ENCODE measurements around the gene SEMA4G.

Gene SEMA4G

DNA sequence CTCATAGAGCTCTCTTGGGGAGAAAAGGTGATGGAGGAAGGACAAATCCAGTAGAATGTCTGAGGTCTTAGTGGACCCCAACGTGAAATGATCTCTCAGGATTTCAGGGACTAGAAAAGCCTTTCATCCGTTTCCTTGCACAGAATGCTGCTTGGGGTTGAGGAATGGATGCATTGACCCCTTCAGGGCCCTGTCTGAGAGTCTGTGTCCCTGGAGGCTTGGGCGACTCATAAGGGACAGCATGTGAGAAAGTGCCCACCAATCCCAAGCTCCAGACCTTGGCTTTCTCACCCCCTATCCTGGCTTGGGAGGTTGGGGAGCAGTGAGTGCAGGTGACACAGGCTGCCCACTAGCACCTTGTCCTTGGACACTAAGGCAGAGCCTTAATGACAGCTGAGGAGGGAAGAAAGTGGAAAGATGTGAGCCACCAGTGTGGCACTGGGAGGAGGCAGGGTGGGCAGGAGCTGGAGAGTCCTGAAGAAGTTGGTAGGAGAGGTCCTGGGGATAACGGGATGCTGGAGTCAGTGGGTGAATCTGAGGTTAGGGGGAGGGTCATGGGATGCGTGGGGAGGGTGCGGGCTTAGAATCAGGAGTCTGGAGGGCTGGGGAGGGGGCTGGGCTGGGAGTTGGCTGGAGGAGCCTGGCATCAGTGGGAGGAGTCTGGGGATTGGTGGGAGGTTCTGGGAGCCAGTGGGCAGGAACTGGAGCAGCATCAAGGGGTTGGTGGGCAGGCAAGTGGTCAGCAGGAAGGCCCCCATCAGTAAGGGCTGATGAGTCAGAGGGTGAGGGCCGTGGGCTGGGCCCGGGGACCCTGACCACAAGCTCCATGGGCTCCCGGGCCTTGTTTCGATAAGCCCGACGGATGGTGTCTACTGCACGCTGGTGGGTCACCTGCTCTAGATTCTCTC, 38.9 kb downstream of the SEMA4G start:
- DNase-seq = no peak

DNA sequence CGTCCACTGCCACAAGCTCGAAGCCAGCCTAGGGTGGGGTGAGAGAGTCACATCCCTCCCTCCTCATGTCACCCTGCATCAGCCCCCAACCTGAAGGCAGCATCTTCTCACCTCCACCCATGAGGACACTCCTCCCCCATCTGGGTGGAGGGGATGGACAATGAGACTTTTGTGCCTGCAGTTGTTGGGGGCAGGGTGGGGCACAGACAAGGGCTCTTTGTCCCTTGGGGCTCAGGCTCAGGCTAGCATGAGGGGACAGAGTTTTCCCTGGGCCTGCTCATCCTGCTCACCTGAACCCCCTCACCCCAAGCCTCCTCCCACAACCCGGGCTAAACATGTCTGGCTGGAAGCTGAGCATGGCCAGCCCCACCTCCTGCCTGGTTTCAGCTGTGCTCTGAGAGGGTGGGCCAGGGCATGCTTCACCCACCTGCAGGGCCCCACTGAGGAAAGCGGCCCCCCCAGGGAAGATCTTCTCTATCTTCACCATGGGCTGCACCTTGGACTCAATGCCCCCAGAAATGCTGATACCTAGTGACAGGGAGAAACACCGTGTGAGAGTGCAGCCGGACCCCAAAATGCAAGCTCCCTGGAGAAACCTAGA, 39.6 kb downstream of the SEMA4G start:
- no peak for DNase-seq

DNA sequence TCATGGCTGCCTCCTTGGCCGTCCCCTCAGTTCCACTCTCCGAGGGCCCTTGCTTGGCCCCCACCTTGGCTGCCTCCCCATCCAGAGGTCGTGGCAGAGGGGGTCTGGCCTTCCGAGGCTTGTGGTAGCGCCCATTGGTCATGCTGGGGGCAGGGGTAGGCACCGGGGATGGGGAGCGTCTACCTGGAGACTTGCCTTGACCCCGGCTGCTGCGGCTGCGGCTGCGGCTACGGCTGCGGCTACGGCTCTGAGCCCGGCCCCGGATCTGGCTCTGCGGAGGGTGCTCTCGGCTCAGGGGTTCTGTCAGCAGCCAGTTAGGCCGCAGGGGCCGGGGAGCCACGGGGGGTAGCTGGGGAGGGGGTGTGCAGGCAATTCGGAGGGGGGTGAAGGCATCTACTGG, 41.0 kb downstream of the SEMA4G start:
- no peak for DNase-seq

DNA sequence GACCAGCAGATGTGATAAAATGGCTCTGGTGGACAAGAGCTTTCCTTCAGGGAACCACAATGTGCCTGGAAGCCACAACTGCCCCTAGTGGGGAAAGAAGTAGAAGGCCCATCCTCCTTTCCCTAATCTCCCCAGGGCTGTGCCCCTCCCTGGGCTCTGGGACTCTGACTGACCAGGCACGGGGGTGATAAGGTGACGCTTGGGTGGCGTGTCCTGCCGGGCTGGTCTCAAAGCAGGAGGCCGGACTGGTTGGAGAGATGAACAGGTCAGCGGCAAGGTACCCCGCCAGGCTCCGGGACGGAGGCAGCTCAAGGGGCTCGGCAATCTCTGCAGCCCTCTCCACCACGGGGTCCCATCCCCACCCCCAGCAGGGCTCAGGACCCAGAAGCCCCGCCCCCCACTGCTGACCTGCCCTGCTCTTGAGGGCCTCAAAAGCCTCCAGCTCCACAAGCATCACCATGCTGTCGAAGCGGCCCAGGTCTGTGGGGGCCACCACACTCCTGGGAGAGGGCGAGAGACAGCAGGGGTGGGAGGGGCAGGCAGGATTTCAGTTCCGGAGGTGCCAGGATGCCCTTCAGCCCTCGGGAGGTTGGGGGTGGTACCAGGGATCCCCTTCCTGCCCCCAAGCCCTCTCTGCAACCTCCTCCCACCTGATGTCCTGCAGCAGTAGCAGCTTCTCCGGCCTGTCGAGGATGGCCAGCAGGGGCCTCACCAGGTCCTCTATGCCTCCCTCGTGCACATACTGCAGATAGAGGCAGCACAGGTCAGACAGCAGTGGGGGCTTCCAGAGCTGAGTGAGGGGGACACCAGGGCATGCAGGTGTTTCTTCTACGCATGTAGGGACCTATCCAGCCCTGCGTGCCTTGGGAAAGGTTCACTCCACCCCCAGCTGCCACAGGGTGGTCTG, 42.5 kb downstream of the SEMA4G start:
- DNase-seq = no peak

DNA sequence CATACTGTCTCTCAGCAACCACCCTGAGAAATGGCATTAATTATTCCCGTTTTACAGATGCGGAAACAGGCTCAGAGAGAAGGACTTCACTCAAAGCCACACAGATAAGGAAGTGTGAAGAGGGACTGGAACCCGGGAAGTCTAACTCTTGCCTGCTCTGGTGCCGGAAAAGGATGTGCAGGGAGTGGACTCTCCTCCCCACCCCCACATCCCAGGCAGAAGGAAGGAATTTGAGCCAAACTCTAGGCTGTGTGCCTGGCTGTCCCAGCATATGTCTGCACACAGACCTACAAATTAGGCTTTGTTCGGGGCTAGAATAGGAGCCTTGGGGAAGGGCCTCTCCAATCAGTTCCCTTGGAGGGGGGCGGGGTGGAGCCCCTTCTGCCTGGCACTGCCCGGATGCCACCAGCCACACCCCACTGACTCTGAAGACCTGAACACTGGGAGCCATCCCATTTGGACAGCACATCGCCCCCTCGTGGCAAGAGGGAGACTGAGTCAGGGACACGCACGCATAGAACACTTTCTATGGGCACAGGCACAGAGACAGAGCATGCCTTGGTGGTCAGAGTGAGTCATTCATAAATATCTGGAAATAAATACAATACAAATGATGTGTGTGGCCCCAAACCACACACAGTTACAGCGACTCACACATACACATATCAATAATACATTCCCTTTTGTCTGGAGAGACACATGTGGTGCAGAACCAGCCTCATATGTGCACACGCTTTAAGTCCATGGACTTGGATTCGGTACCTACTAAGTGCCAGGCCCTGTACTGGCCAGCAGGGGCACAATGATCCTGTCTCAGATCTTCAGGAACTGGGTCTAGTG, 43.4 kb downstream of the SEMA4G start:
- peak; percentile 31 for DNase-seq

DNA sequence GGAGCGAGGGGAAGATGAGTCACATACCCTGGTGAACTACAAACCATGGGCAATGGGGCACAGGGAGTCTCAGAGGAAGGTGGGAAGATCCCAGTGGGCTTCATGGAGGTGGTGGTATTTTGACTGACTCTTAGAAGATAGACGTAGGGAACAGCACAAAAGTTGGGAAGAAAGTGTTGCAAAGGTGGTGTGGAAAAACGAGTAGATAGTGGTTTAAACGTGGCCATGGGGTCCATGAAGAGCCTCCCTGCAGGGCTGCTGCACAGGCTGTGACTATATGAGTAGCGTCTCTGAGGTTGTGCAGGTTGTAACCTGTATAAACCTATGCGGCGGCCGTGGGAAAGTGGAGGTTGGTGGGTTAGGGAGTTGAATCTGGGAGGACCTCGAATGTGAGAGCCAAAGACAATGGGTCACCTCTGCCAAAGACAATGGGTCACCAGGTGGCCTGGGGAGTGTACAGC, 44.1 kb downstream of the SEMA4G start:
- DNase-seq = no peak

DNA sequence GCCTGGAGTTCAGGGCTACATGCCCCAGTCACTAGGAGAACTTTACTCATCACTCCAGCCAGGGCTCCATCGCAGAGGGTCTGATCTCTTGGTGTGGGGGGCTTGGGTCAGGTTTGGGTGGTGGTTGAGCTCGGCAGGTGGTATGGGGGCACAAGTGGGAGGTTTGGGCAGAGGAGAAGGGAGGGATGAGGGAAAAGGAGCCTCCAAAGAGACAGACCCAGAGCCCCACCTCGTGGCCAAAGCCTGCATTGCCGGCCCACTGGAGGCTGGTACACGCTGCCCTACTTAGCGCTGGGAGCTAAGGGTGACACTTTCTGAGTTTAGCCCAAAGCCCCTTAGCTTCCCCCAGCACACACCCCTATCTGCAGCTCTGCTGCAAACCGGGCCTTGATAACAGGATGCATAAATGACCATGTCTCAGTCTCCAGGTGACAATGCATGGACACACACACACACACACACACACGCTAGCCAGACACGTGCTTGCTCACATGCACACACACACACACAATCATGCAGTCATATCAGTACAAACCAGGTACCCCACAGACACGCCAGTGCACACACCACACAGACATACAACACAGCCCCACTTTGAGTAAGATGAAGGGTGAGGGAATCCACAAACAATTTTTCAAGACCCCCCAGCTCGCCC, 45.1 kb downstream of the SEMA4G start:
- no peak for DNase-seq

DNA sequence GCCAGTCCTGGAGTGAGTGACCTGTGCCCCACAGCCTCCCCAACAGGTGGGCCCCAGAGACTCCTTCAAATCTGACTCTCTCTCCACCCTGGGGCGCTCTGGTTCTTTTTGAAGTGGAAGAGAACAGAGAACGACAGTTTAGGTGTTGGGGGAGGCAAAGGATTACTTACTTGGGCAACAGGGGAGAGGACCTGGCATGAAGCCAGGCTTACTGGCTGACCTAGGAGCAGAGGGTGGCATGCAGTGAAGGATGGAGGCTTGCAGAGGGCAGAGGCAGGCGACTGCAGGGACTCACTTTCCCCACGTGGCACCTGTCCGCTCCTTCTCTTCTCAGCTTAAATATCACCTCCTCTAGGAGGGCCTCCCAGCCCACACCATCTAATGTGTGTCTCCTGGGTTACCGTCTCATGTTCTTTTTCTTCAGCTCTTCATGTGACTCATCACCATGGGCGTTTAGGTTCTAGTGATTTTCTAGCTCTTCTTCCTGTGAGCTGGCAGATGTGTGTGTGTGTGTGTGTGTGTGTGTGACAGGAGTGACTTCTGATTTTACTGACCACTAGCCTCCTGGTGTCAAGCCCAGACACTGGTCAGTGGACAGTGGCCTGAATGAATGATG, 45.8 kb downstream of the SEMA4G start:
- no peak for DNase-seq

DNA sequence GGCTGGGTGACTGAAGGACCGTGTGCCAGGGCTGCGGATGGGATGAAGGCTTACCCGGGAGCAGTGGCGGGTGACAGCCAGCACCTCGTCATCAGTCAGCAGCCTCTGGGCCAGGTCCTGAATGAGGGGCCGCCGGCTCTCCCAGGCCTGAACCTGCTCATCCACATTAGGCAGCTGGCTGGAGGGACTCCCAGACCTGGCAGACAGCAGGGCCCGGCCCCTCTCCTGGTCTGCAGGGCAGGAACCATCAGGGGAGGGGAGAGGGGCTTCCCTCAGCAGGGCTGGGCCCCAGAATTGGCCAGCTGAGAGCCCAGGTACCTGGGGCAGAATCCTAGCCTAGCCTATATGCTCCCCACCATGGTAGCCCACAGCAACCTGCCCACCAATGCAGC, 46.3 kb downstream of the SEMA4G start:
- DNase-seq = no peak

DNA sequence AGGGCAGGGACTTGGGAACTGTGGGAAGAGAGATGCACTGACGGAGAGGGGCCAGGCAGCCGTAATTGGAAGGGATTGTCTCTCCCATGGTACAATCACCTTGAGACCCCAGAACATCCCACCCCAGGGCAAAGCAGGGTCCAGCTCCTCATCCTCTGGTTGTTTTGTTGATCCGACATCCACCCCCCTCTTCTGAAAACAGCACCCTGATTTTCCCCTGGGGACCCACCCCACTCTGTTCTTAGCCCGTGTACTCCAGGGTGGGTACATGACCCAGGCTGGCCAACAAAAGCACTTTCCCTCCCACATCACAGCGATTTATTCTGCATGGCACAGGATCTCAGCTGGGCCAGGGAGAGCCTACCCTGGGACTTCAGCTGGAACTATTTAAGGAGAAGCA, 47.5 kb downstream of the SEMA4G start:
- no peak for DNase-seq

DNA sequence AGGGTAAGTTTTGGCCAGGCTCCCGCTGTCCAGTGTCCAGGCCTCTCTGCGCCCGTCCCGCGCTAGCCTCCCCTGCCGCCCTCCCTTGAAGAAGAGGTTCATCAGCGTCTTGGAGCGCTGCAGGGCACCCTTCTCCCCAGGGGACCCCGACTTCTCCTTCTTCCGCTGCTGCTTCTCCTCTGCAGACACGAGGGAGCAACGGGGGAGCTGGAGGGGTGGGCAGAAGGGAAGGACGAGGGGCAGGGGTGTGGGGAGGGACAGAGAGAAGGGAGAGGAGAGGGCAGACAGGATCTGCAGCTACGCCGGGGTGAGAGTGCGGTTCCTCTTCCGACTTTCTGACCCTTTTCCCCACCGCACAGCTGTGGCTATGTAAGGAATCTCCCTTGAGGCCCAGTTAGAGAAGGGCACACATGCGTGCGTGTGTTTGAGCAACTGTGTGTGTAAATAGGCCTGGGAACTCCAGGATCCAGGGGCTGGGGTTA, 48.9 kb downstream of the SEMA4G start:
- no peak for DNase-seq

DNA sequence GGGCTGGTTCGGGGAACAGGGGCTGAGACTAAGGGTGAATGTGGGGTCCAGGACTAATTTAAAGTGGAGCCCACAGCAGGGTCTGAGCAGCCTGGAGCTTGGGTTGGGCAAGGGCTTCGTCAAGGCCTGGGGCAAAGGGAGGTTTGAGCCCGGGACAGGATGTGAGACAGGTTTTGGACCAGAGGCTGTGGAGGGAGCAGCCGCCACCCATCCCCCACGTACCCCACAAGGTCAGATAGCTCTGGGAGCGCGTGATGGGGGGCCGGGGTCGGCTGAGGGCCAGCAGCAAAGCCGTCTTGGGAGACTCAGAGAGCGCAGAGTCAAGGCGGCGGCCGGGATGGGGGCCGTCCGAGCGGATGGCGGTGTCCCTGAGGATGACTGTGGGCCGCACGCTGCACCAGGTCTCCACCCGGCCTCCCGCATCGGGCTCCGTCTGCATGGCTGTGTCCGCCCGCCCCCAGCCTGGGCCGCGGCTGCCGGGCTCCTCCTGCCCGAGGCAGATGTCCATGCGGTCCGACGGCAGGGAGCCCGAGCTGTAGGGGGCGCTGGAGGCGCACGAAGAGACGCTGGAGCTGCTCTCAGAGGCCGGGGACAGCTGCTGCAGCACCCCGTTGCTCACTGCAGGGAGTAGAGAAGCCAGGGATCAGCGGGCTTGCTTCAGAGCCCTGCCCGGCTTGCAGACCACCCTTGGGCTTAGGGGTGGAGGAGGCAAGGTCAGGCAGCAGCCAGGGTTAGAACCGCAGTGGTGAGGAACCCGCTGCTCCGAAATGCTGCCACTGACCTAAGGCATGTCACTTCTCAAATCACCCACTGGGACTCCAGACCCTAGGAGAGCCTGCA, 49.5 kb downstream of the SEMA4G start:
- peak; percentile 37 for DNase-seq

Data from NCI-H2171 (cell line).